Limb (tissue), 2 donors: ENCODE measurements around the gene WDR93.

ENCODE experiments used
- DNase-seq, 2 donors: peaks; one replicate each; pipeline ENCODE4 v3.0.0-alpha.2; 2016; ENCODE audit errors: extremely low spot score in 2 of 2

The WDR93 gene

DNA sequence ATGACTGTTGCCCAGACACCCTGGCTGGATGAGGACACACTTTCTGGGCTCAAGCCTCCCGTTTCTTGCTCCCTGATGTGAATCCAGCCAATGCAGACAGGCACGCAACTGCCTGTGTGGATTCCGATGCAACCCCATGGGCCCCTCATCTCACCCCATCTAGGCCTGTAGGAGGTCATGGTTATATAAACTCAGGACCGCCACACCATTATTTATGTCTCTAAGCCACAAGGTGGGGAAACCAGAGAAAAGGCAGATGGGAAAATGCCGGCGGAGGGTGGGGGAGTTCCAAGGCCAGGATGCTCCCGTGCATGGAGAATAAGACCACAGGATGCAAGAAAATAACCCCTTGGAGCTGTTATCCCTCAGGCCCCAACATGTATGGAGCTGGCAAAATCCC is 58.4 kb downstream of the WDR93 start:
- no peak for DNase-seq

DNA sequence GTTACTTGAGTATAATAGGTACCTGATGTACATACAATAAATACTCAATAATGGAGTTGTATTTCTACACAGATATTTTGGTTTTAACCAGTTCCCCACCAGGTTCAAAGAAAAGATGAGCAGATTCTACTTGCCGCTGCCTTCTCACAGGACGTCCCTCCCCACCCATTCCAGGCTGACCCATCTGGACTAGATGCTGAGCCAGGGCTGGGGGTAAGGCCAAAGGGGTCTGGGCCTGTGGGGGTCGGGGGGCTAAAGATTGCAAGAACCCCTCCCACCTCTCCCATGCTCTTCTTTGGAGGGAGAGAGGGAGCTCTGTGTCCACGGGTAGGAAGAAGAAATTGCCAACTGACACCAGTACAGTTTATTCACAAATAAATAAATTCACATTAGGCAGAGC is 58.9 kb downstream of the WDR93 start:
- no peak for DNase-seq

DNA sequence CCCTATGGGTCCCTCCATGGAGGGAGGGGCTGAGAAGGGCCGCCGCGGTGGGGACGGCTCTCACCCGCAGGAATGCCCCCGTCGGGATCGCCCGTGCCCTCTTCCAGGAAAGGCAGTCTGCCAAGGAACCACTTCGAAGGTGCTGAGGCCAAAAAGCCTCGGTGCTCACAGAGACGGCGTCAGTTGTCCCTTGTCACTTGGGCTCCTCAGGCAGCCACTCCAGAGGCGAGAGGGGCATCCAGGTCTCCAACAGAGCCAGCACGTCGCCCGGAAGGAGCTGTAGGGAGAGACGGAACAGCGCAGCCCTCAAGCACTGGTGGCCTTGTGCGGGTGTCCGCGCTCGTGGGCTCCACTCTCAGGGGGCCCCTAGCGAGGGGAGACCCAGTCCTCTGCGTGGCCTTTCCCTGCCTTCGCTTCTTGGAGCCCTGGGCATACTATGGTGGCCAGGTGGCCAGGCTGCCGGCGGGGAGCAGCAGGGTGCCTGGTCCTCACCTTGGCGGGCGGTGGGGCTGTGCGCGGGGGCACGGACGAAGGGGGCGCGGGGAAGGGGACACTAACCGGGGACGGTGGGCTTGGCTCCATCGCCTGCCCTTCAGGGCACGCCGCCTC is 59.4 kb downstream of the WDR93 start:
- DNase-seq: no peak

DNA sequence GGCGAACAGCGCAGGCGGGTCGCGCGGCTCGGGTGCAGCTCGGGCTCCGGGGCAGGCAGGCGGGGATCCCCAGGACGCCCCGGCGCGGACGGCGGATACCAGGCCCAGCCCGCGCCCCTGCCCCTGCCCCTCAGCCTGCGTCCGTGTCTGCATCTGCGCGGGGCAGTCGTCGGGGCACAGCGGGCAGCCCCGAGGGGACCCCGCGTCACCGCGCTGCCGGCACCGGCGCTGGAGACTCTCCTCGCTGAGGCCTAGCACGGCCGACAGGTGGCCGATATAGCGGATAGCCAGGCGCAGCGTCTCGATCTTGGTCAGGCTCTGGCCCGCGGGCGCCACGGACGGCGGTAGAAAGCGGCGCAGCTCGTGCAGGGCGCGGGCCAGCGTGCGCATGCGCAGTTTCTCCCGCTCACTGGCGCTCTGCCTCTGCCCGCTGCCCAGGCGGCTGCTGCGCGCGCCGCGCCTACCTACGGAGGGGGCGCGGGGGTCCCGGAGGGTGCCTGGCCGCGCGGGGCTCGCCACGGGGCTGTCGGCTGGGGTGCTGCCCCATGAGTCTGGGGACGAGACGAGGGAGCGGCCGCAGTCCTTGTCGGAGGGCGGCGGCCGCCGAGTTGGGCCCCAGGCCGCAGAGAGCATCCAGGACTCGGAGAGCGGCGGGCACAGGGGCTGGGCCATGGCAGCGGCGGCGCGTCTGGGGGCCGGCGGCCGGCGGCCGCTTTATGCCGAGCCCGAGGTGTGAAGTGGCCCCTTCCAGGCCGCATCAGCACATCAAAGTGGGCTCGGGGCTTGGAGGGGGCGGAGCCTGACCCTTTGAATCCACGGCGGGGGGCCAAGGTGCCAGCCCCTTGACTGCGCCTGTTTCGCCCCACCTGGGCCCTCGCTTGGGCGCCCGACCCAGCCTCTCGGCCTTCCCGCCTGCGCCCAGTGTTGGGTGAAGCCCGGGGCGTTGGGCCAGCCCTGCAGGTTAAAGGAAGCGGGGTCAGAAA is 60.2 kb downstream of the WDR93 start, which contains the start of gene MESP1:
Gene MESP1 (minus strand): TSS at position 690 of the 983 bp plus-strand sequence. CDS start 18 bp downstream, at position 672.
- DNase-seq: peak; percentile 94

DNA sequence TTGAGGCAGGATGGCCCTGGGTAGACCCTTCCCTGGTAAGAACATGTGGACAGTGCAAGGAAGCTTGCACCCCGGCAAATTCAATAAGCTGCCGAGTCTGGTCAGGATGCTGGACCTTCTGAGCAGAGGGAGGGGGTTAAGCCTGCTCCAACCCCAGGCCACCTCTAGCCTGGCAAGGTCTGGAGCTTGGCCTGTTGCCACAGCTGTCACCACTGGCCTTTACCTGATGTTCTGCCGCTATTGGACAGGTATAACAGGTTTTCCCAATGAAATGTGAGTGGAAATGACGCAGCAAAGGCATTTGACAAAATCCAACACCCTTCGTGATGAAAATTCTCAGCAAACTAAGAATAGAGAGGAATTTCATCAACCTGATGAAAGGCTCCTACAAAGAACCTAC is 61.1 kb downstream of the WDR93 start:
- DNase-seq: no peak

DNA sequence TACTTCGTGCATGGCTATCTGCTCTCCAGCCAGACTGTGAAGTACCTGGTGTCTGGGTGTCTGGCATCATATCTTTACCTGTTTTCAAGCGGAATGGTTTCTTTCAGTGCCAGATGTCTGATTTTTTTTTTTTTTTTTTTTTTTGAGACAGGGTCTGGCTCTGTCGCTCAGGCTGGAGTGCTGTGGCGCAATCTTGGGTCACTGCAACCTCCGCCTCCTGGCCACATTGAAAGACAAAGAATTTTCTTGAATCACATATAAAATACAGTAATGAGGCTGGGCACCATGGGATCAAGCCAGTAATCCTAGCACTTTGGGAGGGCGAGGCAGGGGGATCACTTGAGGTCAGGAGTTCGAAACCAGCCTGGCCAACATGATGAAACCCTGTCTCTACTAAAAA is 63.2 kb downstream of the WDR93 start:
- no peak for DNase-seq

DNA sequence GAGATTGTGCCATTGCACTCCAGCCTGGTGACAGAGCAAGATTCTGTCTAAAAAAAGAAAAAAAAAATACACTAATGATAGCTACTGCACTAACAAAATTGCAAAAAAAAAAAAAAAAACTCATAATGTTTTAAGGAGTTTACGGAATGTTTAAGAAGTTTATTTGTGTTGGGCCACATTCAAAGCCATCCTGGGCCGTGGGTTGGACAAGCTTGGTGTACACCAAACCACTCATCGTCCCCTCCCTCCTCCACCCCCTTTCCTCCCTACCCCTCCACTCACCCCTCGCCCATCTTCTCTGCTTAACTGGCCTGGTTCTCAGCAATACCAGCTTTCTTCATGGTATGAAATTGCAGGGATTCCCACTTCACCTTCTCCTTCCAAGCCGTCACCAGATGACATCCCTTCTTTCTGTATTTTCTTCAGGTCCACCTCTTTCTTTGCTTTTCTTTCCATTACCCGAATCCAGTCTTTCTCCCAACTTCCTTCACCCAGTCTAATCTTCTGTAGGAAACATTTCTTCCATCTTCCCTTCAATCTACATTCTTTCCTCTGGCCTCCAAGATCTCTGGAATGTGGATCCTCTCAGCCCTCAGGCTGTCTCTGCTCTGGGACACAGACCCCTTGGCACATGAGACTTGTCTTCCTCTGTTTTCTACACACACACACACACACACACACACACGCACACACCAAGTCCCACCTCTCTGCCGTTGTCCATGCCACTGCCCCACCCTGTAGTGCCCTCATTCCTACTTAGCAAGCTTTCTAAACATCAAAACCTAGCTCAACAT is 63.9 kb downstream of the WDR93 start:
- no peak for DNase-seq

DNA sequence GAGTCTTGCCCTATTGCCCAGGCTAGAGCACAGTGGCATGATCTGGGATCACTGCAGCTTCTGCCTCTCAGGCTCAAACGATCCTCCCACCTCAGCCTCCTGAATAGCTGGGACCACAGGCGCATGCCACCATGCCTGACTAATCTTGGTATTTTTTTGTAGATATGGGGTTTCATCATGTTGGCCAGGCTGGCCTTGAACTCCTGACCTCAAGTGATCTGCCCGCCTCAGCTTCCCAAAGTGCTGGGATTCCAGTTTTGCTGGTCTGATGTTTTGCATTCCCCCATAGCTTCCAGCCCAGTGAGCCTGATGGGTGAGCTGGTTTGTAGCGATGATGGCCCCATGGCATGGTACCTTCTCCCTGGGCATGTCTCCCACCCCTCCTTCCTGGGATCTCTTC is 65.1 kb downstream of the WDR93 start:
- DNase-seq: no peak

DNA sequence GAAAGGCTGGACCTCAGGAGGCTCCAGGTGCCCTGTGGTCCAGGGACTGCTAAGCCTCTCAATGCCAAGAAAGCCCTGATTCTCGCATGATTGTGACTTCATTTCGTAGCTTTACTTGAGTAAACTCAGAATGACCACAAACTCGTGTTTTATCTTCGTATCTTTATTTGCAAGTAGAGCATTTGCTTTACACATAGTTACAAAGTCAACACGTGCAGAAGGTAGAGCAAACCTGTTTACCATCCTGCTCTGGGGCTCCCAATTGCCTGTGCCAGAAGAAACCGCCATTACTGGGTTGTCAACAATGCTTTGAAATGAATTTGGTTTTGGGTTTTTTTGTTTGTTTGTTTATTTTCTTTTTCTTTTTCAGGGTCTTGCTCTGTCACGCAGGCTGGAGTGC is 66.3 kb downstream of the WDR93 start:
- no peak for DNase-seq

DNA sequence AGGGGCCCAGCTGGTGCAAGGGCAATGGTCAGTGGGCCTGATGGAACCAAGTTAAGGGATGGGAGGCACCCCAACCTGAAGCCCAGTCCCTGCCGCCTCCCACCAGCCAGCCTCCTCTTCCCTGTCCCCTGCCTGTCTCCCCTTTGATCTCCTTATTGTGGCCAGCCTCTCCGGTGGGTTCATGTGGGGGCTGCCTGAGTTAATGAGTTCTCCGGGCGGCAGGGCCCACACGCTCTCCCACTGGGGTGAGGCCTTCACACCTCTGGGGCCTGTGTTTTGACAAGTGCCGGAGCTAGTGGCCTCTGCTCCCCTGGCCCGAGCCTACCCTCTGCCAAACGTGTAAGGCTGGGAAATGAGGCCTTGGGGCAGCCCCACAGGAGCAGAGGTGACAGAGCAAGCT is 67.7 kb downstream of the WDR93 start:
- DNase-seq: no peak

DNA sequence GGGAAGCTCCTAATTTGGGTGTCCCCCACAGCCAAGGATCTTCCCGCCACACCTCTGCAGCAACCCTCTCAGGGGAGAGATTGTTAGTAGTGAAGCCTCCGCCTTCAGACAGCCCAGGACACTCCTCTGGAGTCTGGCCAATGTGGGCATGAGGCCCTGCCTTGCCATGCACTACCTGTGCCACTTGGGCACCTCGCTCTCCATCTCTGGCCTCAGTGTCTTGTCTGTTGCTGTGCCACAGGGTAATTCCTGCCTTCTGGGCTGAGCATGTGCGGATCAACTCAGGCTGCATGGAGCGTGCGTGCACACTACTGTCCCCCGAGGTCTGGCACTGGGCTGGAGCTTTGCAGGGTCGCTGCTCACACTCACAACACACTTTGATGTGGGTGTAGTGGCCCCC is 68.4 kb downstream of the WDR93 start:
- no peak for DNase-seq

DNA sequence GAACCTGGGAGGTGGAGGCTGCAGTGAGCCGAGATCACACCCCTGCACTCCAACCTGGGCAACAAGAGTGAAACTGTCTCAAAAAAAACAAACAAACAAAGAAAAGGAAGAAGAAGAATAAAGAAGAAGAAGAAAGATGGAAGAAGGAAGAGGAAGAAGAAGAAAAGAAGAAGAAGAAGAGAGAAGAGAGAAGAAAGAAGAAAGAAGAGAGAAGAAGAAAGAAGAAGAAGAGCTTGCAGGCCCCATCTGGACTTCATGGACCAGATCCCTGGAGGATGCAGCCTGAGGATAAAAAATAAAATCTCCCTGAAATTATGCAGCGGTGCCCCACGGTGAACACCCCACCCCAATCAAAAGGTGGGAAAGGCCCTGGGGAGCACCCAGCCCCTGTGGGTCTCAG is 69.2 kb downstream of the WDR93 start:
- no peak for DNase-seq

DNA sequence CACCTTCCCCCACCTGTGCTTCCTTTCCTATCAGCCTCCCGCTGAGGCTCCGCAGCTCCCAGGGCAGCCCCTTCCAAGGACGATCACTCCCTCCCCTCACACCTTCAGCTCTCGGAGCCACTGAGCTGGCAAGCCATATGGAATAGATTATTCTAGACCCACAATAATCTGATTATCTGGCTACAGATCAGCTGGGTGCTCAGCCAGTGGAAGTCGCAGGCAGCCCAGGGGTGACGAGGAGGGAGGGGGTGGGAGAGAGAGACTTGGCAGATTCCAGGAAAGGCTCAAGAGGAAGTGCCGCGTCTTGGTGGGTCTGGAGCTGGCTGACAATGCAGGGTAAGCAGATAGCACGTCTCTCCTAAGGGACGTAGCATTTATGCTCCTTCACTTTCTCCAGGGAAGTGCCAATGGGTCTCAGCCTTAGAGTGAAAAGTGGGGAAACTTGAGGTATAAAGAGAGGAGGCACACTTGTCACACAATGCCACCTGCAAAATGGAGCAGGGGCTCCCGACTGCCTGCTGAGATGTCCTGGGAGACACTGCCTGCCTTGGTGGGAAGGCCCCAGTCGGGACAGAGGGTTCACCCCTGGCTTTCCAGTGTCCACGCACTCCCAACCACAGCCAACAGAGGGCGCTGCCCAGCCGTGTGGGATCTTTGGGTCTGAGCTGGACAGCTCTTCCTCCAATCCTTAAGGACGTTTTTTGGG is 69.8 kb downstream of the WDR93 start:
- peak in 1 of 2 donors; percentile 83 for DNase-seq

DNA sequence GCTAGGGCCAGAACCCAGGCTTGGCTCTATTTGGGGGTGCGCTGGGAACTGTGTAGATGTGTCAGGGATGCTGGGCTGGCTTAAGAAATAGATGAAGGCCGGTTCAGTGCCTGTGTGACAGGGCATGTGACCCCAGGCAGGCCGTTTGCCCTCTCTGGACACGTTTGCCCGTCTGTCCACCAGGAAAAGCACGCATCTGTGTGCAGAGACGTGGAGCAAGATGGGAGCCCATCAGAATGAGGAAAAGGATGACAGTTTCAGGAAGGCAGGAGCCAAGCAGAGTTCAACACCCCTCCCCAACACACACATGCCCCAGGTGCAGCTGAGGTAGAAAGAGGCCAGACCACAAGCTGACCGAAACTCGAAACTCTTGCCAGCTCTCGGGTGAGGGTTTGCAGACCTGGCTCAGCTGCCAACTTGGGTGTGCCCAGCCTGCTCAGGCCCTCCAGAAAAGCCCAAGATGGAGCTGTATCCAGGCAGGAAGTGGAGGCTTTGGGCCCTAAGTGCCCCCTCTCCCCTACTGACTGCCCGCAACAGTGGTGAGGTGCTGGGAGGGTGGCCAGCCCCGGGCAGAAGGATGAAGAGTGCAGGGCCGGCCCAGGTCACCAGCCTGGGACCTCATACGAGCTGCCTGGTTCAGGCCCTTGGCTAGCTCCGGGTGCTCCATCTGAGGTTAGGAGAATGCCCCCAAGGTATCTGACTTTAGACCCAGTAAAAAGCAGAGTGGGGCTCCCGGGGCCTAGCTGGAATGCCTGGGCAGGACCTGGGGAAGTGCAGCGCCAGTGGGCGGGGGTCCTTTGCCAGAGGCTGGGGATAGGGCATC is 70.6 kb downstream of the WDR93 start:
- DNase-seq: no peak

DNA sequence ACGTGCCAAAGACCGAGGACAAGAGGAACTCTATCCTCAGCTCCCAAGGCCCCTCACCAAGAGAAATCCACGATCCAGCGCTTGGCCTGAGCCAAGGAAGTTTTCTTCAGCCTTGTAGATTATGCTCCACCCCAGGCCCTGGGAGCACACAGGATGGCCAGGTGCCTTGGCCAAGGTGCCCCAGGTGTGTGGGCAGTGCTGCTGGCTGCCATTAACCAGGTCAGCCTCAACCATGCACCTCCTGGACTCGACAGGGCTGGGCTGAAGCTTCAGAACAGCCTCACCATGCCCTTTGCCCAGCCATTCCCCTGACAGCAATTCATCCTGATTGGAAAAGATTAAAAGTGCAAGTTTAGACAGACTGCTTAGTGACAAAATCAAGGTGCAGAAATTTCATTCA is 71.3 kb downstream of the WDR93 start:
- no peak for DNase-seq

DNA sequence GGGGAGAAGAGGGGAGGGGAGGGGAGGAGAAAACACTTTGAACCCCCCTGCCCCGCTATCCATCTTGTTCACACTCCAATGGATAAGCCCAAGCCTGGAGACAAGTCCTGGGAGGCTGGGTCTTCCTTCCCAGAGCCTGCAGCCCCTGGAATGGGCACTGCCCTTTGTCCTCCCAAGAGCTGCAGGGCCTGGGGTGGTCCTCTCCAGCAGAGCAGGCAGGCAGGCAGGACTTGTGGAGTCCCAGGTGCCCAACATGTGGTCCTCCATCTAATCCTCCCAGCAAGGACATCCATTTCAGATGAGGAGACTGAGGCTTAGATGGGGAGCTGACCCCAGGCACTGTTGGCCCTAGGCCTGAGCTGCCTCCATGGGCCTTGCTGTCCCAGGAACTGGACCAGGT is 75.1 kb downstream of the WDR93 start:
- DNase-seq: no peak

DNA sequence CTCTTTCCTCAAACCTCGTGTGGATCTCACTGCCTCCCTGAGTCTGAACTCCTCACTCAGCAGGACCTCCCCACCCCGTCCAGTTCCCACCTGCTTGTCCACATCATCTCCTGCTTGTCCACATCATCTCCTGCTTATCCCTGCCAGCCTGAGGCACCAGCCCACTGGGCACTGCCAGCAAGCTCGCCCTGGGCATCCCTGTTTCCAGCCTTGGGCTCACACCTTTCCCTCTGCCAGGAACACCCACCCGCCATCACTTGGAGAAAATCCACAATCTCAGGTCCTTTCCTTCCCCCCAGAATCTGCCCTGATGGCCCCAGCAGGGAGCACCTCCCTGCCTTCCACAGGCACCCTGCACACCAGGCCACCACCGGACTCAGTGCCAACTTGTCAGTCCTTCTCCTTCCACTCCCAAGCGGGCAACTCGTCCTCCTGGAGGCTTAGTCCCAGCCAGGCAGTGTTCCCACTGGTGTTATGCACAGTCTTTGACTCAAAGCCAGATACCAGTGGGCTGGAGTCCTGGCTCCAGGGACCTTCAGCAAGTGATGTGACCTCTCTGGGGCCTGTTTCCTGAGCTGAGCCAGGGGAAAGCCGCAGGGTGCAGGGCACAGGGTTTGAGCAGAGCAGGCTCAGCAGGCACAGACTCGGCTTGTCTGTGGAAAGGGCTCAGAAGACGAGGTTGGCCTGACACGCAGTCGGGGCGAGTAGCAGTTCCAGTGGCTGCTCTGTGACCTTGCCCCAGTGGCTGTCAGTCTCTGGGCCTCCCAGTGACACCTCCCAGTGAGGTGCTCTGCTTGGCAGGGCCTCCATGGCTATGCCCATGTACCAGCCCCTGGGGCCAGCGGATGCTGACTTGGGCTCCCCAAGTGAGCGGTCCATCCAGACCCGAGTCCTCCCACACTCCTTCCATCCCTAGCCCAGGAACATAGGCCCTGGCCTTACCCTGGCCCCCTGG is 76.0 kb downstream of the WDR93 start:
- peak in 1 of 2 donors; percentile 19 for DNase-seq

DNA sequence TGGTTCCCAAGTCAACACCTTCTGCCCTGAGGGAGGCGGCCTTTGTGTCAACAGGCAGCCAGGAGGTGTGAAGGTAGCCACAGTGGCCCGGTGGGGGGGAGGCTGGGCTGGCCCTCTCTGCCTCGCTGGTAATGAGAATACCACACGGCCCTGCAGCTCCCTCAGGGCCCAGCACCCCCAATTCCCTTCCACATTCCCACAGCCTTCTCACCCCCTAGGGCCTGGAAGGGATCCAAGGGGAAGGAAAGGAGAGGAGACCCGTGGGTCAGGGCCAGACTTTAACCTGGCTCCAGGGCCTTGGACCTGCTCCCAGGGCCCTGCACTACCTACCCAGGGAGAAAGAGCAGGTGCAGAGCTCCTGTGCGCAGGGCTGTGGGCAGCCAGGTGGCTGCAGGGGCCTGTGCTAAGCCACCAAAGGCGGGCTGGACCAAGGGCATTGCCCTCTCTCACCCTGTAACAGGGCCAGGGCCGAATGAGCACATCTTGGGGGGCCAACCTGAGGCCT is 76.9 kb downstream of the WDR93 start:
- no peak for DNase-seq

DNA sequence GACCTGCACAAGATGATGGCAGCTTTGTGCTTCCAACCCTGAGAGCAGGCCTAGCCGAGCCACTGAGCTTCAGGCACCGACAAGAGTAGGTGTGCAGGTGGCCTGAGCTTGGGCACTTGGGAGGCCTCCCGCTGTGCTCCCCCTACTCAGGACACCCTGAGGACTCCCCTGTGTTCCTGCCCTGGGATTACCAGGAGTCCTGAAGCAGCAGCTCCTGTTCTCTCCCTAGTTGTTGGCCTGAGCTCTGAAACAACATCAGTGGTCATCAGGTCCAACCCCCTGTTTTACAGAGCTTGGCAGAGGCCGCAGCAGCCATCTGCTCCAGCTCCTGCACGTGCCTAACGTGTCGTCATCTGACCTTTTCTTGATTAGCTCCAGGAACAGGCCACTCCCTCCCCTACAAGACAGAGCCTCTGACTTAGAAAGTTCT is 77.5 kb downstream of the WDR93 start:
- no peak for DNase-seq
